Measurements from ENCODE around the gene ETFA. TPM values are rescaled to one million over a fixed set of nuclear protein-coding genes. Genes with fewer than 3 reads are reported as not detected.
A peak's percentile ranks its signal among the peaks of the same experiment; 100 is the strongest.

ETFA gene
- total RNA-seq, 1 donor from 2014 or later: 68.7 TPM

- DNase-seq (ENCODE audit: low read depth): no peak
- TF ChIP-seq CTCF (IDR thresholded peaks at IDR 0.05; ENCODE audit: insufficient read depth, low read length, poor library complexity, severe bottlenecking): no peak
- H3K27me3 ChIP-seq (ENCODE audit: control insufficient read depth, insufficient read depth, low read length): no peaks in the 10 kb centered on the region
- H3K4me3 ChIP-seq (ENCODE audit: low read depth, low read length): no peak overlapping the region
- H3K36me3 ChIP-seq (ENCODE audit: control insufficient read depth, insufficient read depth, low read length): no peaks in the 10 kb centered on the region
Observed at GRCh38 chr15:76208786-76209424, 102.4 kb downstream of the ETFA start.

- Histone ChIP-seq H3K27me3 (ENCODE audit: control insufficient read depth, insufficient read depth, low read length) (no peaks in the 10 kb centered on the region), H3K4me3 (ENCODE audit: low read depth, low read length) (no peak overlapping the region), H3K36me3 (ENCODE audit: control insufficient read depth, insufficient read depth, low read length) (no peaks in the 10 kb centered on the region)
- no peak for TF ChIP-seq CTCF (IDR thresholded peaks at IDR 0.05; ENCODE audit: insufficient read depth, low read length, poor library complexity, severe bottlenecking)
- no peak for DNase-seq (ENCODE audit: low read depth)
Observed at GRCh38 chr15:76208084-76208785, 103.0 kb downstream of the ETFA start.

- peak; percentile 42 for DNase-seq (ENCODE audit: low read depth)
- no peaks in the 10 kb centered on the region for H3K27me3 ChIP-seq (ENCODE audit: control insufficient read depth, insufficient read depth, low read length)
- H3K36me3 ChIP-seq (ENCODE audit: control insufficient read depth, insufficient read depth, low read length): no peaks in the 10 kb centered on the region
- TF ChIP-seq CTCF (IDR thresholded peaks at IDR 0.05; ENCODE audit: insufficient read depth, low read length, poor library complexity, severe bottlenecking): no peak
- H3K4me3 ChIP-seq (ENCODE audit: low read depth, low read length): no peak overlapping the region
Observed at GRCh38 chr15:76206325-76206976, 104.8 kb downstream of the ETFA start.

- DNase-seq (ENCODE audit: low read depth): no peak
- Histone ChIP-seq H3K36me3 (ENCODE audit: control insufficient read depth, insufficient read depth, low read length) (no peaks in the 10 kb centered on the region), H3K4me3 (ENCODE audit: low read depth, low read length) (no peak overlapping the region), H3K27me3 (ENCODE audit: control insufficient read depth, insufficient read depth, low read length) (no peaks in the 10 kb centered on the region)
- no peak for TF ChIP-seq CTCF (IDR thresholded peaks at IDR 0.05; ENCODE audit: insufficient read depth, low read length, poor library complexity, severe bottlenecking)
Observed at GRCh38 chr15:76204916-76205460, 106.3 kb downstream of the ETFA start.

GRCh38 chr15:76204109-76204845 lies 107.0 kb downstream of the ETFA start:
- no peak for DNase-seq (ENCODE audit: low read depth)
- Histone ChIP-seq H3K4me3 (ENCODE audit: low read depth, low read length) (no peak overlapping the region), H3K36me3 (ENCODE audit: control insufficient read depth, insufficient read depth, low read length) (no peaks in the 10 kb centered on the region), H3K27me3 (ENCODE audit: control insufficient read depth, insufficient read depth, low read length) (no peaks in the 10 kb centered on the region)
- no peak for TF ChIP-seq CTCF (IDR thresholded peaks at IDR 0.05; ENCODE audit: insufficient read depth, low read length, poor library complexity, severe bottlenecking)

All from kidney epithelial cell (primary cell).